DND-41 (cell line): Measurements from ENCODE around the gene ERCC5.

ENCODE experiments used
- ATAC-seq: fragments of 200-7000 bp; cut with Tn5 transposase; 3 replicates; pipeline ENCODE4 v1.9.1; 2021; ENCODE audit warnings: low read depth; ENCODE audit not compliant: insufficient read depth
- DNase-seq: peaks from one replicate; pipeline ENCODE4 v3.0.0-alpha.2; 2020
- H2AFZ ChIP-seq: 2 replicates; pipeline ENCODE4 v1.6.0; 2012; ENCODE audit warnings: low read depth, low read length
- H3K27ac ChIP-seq: 2 replicates; pipeline ENCODE4 v1.5.1; 2012; ENCODE audit warnings: low read length, inconsistent platforms
- H3K27me3 ChIP-seq: fragments of 200-600 bp; sonication (generic); 2 replicates; pipeline ENCODE4 v1.6.0; 2012; ENCODE audit warnings: low read length, mild to moderate bottlenecking, inconsistent platforms; ENCODE audit not compliant: insufficient read depth, poor library complexity
- H3K36me3 ChIP-seq: 2 replicates; pipeline ENCODE4 v1.5.1; 2012; ENCODE audit warnings: low read length, inconsistent platforms; ENCODE audit not compliant: insufficient read depth
- H3K4me1 ChIP-seq: 2 replicates; pipeline ENCODE4 v1.5.1; 2012; ENCODE audit warnings: mild to moderate bottlenecking, low read length; ENCODE audit not compliant: insufficient read depth
- H3K4me2 ChIP-seq: 2 replicates; pipeline ENCODE4 v1.6.0; 2012; ENCODE audit warnings: mild to moderate bottlenecking, moderate library complexity, low read length, inconsistent platforms; ENCODE audit not compliant: insufficient read depth
- H3K4me3 ChIP-seq, 2 experiments: fragments of 200-600 bp in 1 of 2; shearing (Covaris generic) in 1 of 2; 2 replicates each; pipeline ENCODE4 v1.5.1; 2012 to 2016; ENCODE audit warnings: inconsistent platforms in 2 of 2, low read length in 2 of 2, mild to moderate bottlenecking in 2 of 2, low read depth in 1 of 2, moderate library complexity in 1 of 2
- H3K79me2 ChIP-seq: 2 replicates; pipeline ENCODE4 v1.6.0; 2012; ENCODE audit warnings: low read length, inconsistent platforms; ENCODE audit not compliant: insufficient read depth
- H3K9ac ChIP-seq: 2 replicates; pipeline ENCODE4 v1.6.0; 2012; ENCODE audit warnings: low read depth, mild to moderate bottlenecking, inconsistent platforms, low read length, moderate library complexity
- H3K9me3 ChIP-seq: 2 replicates; pipeline ENCODE4 v1.5.1; 2012; ENCODE audit warnings: low read length, moderate library complexity, mild to moderate bottlenecking, inconsistent platforms; ENCODE audit not compliant: insufficient read depth, severe bottlenecking
- H4K20me1 ChIP-seq: 2 replicates; pipeline ENCODE4 v1.6.0; 2012; ENCODE audit warnings: low read length; ENCODE audit not compliant: insufficient read depth
- EZH2 ChIP-seq: IDR thresholded peaks from 3 replicates; pipeline ENCODE4 v1.6.1; 2012; ENCODE audit warnings: borderline replicate concordance, low read depth, mild to moderate bottlenecking, moderate library complexity, low read length, inconsistent platforms; ENCODE audit not compliant: severe bottlenecking
- TF ChIP-seq, protein P1 (sequence below): IDR thresholded peaks from 2 replicates; pipeline ENCODE4 v1.5.1; 2012; ENCODE audit warnings: borderline replicate concordance, low read length, moderate library complexity, mild to moderate bottlenecking; ENCODE audit not compliant: poor library complexity, severe bottlenecking; ENCODE audit errors: extremely low read depth

ERCC5 gene

DNA sequence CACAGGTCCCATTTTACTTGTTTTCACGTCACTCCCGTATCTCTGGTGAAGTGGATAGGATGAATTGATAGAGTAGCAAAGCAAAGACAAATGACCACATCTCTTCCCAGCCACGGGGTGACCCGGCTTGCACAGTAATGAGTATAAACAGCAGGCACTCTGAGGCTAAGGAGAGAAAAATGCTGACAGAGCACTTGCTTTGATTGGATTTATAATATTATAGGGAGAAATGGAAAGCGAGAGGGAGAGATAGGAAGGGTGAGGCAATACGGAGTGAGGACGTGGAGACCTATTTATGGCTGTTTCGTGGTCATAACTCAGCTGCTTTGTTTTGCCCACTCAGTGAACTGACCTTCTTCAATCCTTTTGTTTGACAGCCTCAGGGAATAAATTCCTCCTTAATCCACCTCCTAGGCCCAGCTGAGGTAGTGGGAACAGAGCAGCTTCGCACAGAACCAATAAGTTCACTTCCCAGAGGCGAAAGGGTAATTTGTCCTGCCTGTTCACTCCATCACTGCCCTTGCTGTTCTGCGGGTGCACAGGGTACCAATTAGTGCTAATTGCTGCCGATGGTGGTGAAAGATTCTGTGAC is 68.6 kb downstream of the ERCC5 start:
- Histone ChIP-seq H3K9me3 (no peaks in the 10 kb centered on the region), H3K4me1 (no peaks in the 10 kb centered on the region), H3K9ac (no peak overlapping the region), H3K79me2 (no peaks in the 10 kb centered on the region), H3K36me3 (no peaks in the 10 kb centered on the region), H4K20me1 (no peaks in the 10 kb centered on the region), H3K27ac (no peak overlapping the region), H3K27me3 (peaks cover 11% of the 10 kb centered on the region), H2AFZ (no peak overlapping the region), H3K4me2 (no peak overlapping the region), H3K4me3 (no peak overlapping the region)
- no peak for ATAC-seq
- TF ChIP-seq EZH2: no peak
- TF ChIP-seq, protein P1, sequence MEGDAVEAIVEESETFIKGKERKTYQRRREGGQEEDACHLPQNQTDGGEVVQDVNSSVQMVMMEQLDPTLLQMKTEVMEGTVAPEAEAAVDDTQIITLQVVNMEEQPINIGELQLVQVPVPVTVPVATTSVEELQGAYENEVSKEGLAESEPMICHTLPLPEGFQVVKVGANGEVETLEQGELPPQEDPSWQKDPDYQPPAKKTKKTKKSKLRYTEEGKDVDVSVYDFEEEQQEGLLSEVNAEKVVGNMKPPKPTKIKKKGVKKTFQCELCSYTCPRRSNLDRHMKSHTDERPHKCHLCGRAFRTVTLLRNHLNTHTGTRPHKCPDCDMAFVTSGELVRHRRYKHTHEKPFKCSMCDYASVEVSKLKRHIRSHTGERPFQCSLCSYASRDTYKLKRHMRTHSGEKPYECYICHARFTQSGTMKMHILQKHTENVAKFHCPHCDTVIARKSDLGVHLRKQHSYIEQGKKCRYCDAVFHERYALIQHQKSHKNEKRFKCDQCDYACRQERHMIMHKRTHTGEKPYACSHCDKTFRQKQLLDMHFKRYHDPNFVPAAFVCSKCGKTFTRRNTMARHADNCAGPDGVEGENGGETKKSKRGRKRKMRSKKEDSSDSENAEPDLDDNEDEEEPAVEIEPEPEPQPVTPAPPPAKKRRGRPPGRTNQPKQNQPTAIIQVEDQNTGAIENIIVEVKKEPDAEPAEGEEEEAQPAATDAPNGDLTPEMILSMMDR: no peak
- no peak for DNase-seq

DNA sequence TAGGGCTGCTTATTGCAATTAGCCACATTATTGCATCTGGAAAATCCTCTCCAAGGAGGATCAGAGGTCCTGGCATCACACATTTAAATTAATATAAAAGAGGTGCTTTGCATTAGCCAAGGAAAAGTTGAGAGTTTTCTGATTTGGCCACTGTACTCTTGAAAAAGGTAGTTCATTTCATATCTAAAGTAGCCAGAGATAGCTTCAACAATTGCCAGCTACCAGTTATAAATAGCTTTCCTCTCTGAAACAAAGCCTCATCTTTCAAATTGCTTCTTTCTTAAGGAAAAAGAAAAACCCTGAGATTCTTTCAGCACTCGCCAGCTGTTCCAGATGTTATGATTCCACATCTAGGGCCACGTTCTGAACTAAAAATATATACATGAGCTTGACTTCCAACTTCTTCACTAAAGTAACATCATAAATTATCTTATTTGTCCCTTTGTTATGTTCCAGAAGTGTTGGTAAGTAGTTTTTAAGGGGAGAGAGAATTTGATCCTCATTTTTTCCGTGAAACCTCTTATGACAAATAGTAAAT is 69.6 kb downstream of the ERCC5 start:
- no peak for TF ChIP-seq EZH2
- TF ChIP-seq, protein P1: no peak
- Histone ChIP-seq H3K9ac (no peak overlapping the region), H3K27me3 (peaks cover 11% of the 10 kb centered on the region), H3K27ac (no peak overlapping the region), H3K36me3 (no peaks in the 10 kb centered on the region), H4K20me1 (no peaks in the 10 kb centered on the region), H2AFZ (no peak overlapping the region), H3K79me2 (no peaks in the 10 kb centered on the region), H3K9me3 (no peaks in the 10 kb centered on the region), H3K4me2 (no peak overlapping the region), H3K4me3 (no peak overlapping the region), H3K4me1 (no peaks in the 10 kb centered on the region)
- no peak for DNase-seq
- ATAC-seq: no peak

DNA sequence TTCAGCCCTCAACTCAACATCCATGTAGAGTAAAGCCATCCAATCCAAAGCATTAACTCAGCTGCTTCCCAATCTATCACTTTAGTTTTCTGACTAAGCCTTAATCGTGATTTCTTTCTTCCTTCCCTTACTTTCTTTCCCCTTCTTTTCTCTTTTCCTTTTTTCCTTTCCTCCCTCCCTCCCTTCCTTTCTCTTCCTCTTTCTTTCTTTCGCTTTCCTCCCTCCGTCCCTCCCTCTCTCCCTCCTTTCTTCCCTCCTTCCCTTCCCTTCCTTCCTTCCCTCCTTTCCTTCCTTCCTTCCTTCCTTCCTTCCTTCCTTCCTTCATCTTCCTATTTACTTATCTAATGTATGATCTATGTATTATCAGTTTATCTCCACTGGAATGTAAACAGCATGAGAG is 71.2 kb downstream of the ERCC5 start:
- H3K9me3 ChIP-seq: no peaks in the 10 kb centered on the region
- no peak overlapping the region for H3K4me2 ChIP-seq
- H2AFZ ChIP-seq: no peak overlapping the region
- DNase-seq: no peak
- no peak overlapping the region for H3K4me3 ChIP-seq
- H4K20me1 ChIP-seq: no peaks in the 10 kb centered on the region
- peaks cover 16% of the 10 kb centered on the region for H3K27me3 ChIP-seq
- ATAC-seq: no peak
- no peaks in the 10 kb centered on the region for H3K79me2 ChIP-seq
- no peaks in the 10 kb centered on the region for H3K4me1 ChIP-seq
- no peak overlapping the region for H3K27ac ChIP-seq
- no peaks in the 10 kb centered on the region for H3K36me3 ChIP-seq
- TF ChIP-seq EZH2: no peak
- TF ChIP-seq, protein P1: no peak
- no peak overlapping the region for H3K9ac ChIP-seq

DNA sequence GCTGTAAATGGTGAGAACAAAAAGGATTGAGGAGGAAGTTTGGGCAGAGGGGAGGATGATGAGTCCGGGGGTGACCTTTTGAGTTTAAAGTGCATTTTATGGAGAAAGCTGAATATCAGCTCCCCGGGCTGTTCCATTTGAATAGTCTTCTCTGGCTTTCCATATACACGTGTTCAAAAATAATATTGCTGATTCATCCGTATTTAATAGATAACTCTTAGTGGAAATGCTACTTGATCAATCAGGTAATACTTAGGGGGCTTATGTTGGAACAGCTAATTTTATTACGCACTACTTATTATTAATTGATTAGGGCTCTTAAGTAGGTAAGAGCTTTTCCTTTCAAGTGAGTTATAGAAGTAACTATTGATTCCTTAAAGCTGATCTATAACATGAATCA is 76.4 kb downstream of the ERCC5 start:
- no peaks in the 10 kb centered on the region for H3K9me3 ChIP-seq
- ATAC-seq (no peak), DNase-seq (no peak)
- no peak overlapping the region for H3K4me2 ChIP-seq
- TF ChIP-seq EZH2: no peak
- no peaks in the 10 kb centered on the region for H3K36me3 ChIP-seq
- no peak overlapping the region for H3K9ac ChIP-seq
- peaks cover 7% of the 10 kb centered on the region for H3K27me3 ChIP-seq
- no peaks in the 10 kb centered on the region for H3K4me1 ChIP-seq
- H4K20me1 ChIP-seq: no peaks in the 10 kb centered on the region
- H3K79me2 ChIP-seq: no peaks in the 10 kb centered on the region
- H3K4me3 ChIP-seq: no peak overlapping the region
- no peak overlapping the region for H3K27ac ChIP-seq
- H2AFZ ChIP-seq: no peak overlapping the region
